Endothelial cell (in vitro differentiated cells): ENCODE results near the gene SUSD2. TPM values are rescaled to one million over a fixed set of nuclear protein-coding genes. Genes with fewer than 3 reads are reported as not detected.
"Not testable (repeated sequence)": the region's sequence is repeated elsewhere in the genome, so short reads cannot be mapped to it uniquely, and the experiment has no call there.

Source experiments
- DNase-seq: peaks from one replicate; pipeline ENCODE4 v3.0.0; 2021; ENCODE audit warnings: low spot score
- H3K27ac Mint-ChIP-seq: one replicate; pipeline ENCODE4 v1.8.0; 2021; ENCODE audit warnings: mixed read lengths, inconsistent platforms; ENCODE audit not compliant: unreplicated experiment
- H3K27me3 Mint-ChIP-seq: one replicate; pipeline ENCODE4 v1.8.0; 2021; ENCODE audit warnings: mild to moderate bottlenecking, moderate library complexity, mixed read lengths, inconsistent platforms; ENCODE audit not compliant: unreplicated experiment
- H3K36me3 Mint-ChIP-seq: one replicate; pipeline ENCODE4 v1.8.0; 2021; ENCODE audit warnings: mild to moderate bottlenecking, low read depth, mixed read lengths, inconsistent platforms; ENCODE audit not compliant: unreplicated experiment
- H3K4me1 Mint-ChIP-seq: one replicate; pipeline ENCODE4 v1.8.0; 2021; ENCODE audit warnings: mild to moderate bottlenecking, mixed read lengths, inconsistent platforms; ENCODE audit not compliant: unreplicated experiment
- H3K4me3 Mint-ChIP-seq: one replicate; pipeline ENCODE4 v1.8.0; 2021; ENCODE audit warnings: mild to moderate bottlenecking, mixed read lengths, inconsistent platforms; ENCODE audit not compliant: unreplicated experiment
- H3K9me3 Mint-ChIP-seq: one replicate; pipeline ENCODE4 v1.8.0; 2021; ENCODE audit warnings: mixed read lengths, inconsistent platforms; ENCODE audit not compliant: unreplicated experiment
- CTCF ChIP-seq: fragments of 200-600 bp; sonication (generic); IDR thresholded peaks from one replicate; pipeline ENCODE4 v1.5.0; 2021; ENCODE audit warnings: antibody characterized with exemption; ENCODE audit not compliant: unreplicated experiment
- long read RNA-seq: library from polyadenylated mRNA; unstranded; transcript quantifications from one replicate; pipeline ENCODE4 v2.0.0, GENCODE V29; 2020; ENCODE audit not compliant: unreplicated experiment
- total RNA-seq: library from RNA; stranded (reverse); fragmentation: NEBNext Ultra II Directional; extraction: Animal tissue kit (Norgen Biotek cat#: 25700); gene quantifications from one replicate; pipeline ENCODE4 v1.2.1, GENCODE V29; 2021; ENCODE audit not compliant: unreplicated experiment

Gene SUSD2
- total RNA-seq = 0.38 TPM
- long read RNA-seq = 0 reads

- TF ChIP-seq CTCF = no peak
- H3K27ac Mint-ChIP-seq = no peak within 1 kb of the TSS
- DNase-seq = no peak
Observed at GRCh38 chr22:24181088-24181995, at the start of gene SUSD2. TSS of gene SUSD2 (plus strand) at chr22:24181487. CDS start at chr22:24181520, 33 bp downstream.

GRCh38 chr22:24133187-24133965 is 47.9 kb upstream of the SUSD2 start:
- Mint-ChIP-seq H3K36me3 (peaks cover 12% of the 10 kb centered on the region), H3K27ac (no peak overlapping the region), H3K4me3 (no peak overlapping the region), H3K9me3 (no peaks in the 10 kb centered on the region), H3K4me1 (no peaks in the 10 kb centered on the region), H3K27me3 (peaks cover 6% of the 10 kb centered on the region)
- no peak for TF ChIP-seq CTCF
- DNase-seq = no peak

More at GRCh38 chr22:24181088-24181995, at the start of gene SUSD2:
- no peaks in the 10 kb centered on the region for H3K36me3 Mint-ChIP-seq
- no peaks in the 10 kb centered on the region for H3K9me3 Mint-ChIP-seq
- H3K27me3 Mint-ChIP-seq = peaks cover 5% of the 10 kb centered on the region
- H3K4me1 Mint-ChIP-seq = peaks cover 8% of the 10 kb centered on the region
- H3K4me3 Mint-ChIP-seq = no peak within 1 kb of the TSS

- Mint-ChIP-seq H3K4me3 (no peak overlapping the region), H3K27me3 (peaks cover 6% of the 10 kb centered on the region), H3K4me1 (no peaks in the 10 kb centered on the region), H3K9me3 (no peaks in the 10 kb centered on the region), H3K27ac (no peak overlapping the region), H3K36me3 (peaks cover 12% of the 10 kb centered on the region)
- DNase-seq = no peak
- TF ChIP-seq CTCF = no peak
Observed at GRCh38 chr22:24134090-24134846, 47.0 kb upstream of the SUSD2 start.

- not testable (repeated sequence) for H3K9me3 Mint-ChIP-seq, DNase-seq, H3K4me1 Mint-ChIP-seq, H3K27ac Mint-ChIP-seq, H3K4me3 Mint-ChIP-seq, H3K27me3 Mint-ChIP-seq
- H3K36me3 Mint-ChIP-seq = peaks cover 13% of the 10 kb centered on the region
Observed at GRCh38 chr22:24136533-24136932, 44.8 kb upstream of the SUSD2 start.

GRCh38 chr22:24137595-24137994 is 43.7 kb upstream of the SUSD2 start:
- no peak for TF ChIP-seq CTCF
- DNase-seq = no peak

More at GRCh38 chr22:24137595-24137994, 43.7 kb upstream of the SUSD2 start:
- Mint-ChIP-seq H3K27ac (no peak overlapping the region), H3K4me3 (no peak overlapping the region), H3K36me3 (peaks cover 13% of the 10 kb centered on the region), H3K27me3 (peaks cover 6% of the 10 kb centered on the region), H3K4me1 (no peaks in the 10 kb centered on the region), H3K9me3 (no peaks in the 10 kb centered on the region)
